RPMI7951 (cell line): Measurements from ENCODE around the gene APBA1. TPM values are rescaled to one million over a fixed set of nuclear protein-coding genes. Genes with fewer than 3 reads are reported as not detected.

Experiments
- DNase-seq: peaks from one replicate; pipeline ENCODE4 v3.0.0-alpha.2; 2012; ENCODE audit warnings: low read depth
- total RNA-seq: library from RNA; depleted of rRNA; stranded (reverse); fragments of >200 nt; shearing (Covaris generic); gene quantifications from 2 replicates; pipeline ENCODE4 v1.2.3, GENCODE V29; 2014

APBA1 gene
- total RNA-seq, 1 experiment from 2014 or later = 0.12 TPM

- no peak for DNase-seq
These were observed 14.9 kb downstream of the APBA1 start for GRCh38 chr9:69657269-69657668.

GRCh38 chr9:69655065-69655464 lies 17.1 kb downstream of the APBA1 start:
- DNase-seq = no peak

GRCh38 chr9:69653261-69653660 lies 18.9 kb downstream of the APBA1 start:
- no peak for DNase-seq

GRCh38 chr9:69649566-69650250 lies 22.5 kb downstream of the APBA1 start:
- no peak for DNase-seq

GRCh38 chr9:69647804-69648203 lies 24.4 kb downstream of the APBA1 start:
- DNase-seq = no peak

- DNase-seq = no peak
These were observed 25.4 kb downstream of the APBA1 start for GRCh38 chr9:69646810-69647209.

GRCh38 chr9:69645488-69645887 lies 26.7 kb downstream of the APBA1 start:
- DNase-seq = no peak

- DNase-seq = no peak
These were observed 29.1 kb downstream of the APBA1 start for GRCh38 chr9:69643098-69643497.

GRCh38 chr9:69637817-69638200 lies 34.4 kb downstream of the APBA1 start:
- DNase-seq = peak; percentile 14

GRCh38 chr9:69637193-69637816 lies 34.9 kb downstream of the APBA1 start:
- no peak for DNase-seq

GRCh38 chr9:69633716-69634115 lies 38.5 kb downstream of the APBA1 start:
- no peak for DNase-seq

- DNase-seq = no peak
These were observed 39.4 kb downstream of the APBA1 start for GRCh38 chr9:69632768-69633167.

- no peak for DNase-seq
These were observed 44.9 kb downstream of the APBA1 start for GRCh38 chr9:69627281-69627680.

GRCh38 chr9:69623276-69623675 lies 48.9 kb downstream of the APBA1 start:
- no peak for DNase-seq

GRCh38 chr9:69622676-69623075 lies 49.5 kb downstream of the APBA1 start:
- DNase-seq = no peak

- DNase-seq = no peak
These were observed 50.3 kb downstream of the APBA1 start for GRCh38 chr9:69621730-69622460.

- DNase-seq = no peak
These were observed 51.4 kb downstream of the APBA1 start for GRCh38 chr9:69620731-69621130.

- DNase-seq = no peak
These were observed 52.9 kb downstream of the APBA1 start for GRCh38 chr9:69619233-69619632.

- DNase-seq = no peak
These were observed 55.2 kb downstream of the APBA1 start for GRCh38 chr9:69617006-69617405.

GRCh38 chr9:69615880-69616279 lies 56.3 kb downstream of the APBA1 start:
- no peak for DNase-seq

GRCh38 chr9:69611221-69611620 lies 61.0 kb downstream of the APBA1 start:
- no peak for DNase-seq

GRCh38 chr9:69609156-69609555 lies 63.0 kb downstream of the APBA1 start:
- no peak for DNase-seq

GRCh38 chr9:69606089-69606488 lies 66.1 kb downstream of the APBA1 start:
- no peak for DNase-seq
